ENCODE data around the gene TMBIM1. TPM values are rescaled to one million over a fixed set of nuclear protein-coding genes. Genes with fewer than 3 reads are reported as not detected.

The TMBIM1 gene
- polyA plus RNA-seq, 1 experiment, result 206 TPM

DNA sequence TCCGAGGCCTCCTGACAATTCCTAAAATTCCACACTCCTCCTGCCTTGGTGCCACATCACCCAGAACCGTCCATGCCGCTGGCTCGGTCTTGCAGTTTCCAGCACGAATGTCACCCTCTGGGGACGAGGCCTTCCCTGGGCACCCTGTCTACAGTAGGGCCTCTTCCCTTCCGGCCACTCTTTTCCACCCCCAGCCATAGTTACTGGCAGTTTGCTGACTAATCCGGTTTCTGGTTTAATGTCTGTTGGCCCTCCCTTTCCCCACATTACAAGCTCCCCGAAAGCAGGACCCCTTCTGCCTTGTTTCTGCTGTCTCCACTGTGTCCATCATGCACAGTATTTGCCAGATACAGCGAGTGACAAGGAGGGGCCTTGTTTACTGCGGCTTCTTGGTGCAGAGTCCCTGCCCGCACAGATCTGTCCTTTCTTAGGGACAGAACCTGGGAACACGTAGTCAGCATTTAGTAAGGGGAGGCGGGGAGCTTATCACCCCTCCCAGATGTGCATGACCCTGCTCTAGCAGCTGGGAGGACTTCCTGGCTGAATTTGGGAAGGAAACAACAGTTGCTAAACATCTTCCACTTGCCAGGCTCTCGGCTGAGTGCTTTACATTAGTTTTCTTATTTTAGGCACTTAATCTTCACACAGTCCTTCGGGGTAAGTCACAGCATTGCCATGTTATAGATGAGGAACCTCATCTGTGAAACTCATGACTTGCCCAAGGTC, 40.8 kb upstream of the TMBIM1 start:
- ChIA-PET POLR2A (no interaction called here), CTCF (no interaction called here)
- TF ChIP-seq, protein P1, sequence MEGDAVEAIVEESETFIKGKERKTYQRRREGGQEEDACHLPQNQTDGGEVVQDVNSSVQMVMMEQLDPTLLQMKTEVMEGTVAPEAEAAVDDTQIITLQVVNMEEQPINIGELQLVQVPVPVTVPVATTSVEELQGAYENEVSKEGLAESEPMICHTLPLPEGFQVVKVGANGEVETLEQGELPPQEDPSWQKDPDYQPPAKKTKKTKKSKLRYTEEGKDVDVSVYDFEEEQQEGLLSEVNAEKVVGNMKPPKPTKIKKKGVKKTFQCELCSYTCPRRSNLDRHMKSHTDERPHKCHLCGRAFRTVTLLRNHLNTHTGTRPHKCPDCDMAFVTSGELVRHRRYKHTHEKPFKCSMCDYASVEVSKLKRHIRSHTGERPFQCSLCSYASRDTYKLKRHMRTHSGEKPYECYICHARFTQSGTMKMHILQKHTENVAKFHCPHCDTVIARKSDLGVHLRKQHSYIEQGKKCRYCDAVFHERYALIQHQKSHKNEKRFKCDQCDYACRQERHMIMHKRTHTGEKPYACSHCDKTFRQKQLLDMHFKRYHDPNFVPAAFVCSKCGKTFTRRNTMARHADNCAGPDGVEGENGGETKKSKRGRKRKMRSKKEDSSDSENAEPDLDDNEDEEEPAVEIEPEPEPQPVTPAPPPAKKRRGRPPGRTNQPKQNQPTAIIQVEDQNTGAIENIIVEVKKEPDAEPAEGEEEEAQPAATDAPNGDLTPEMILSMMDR (IDR thresholded peaks at IDR 0.05; ENCODE audit: insufficient read depth, low read depth, low read length), result no peak
- H3K36me3 ChIP-seq (ENCODE audit: control insufficient read depth, insufficient read depth, low read length), result no peaks in the 10 kb centered on the region
- no peaks in the 10 kb centered on the region for H3K27me3 ChIP-seq (ENCODE audit: control insufficient read depth, insufficient read depth, low read length)
- DNase-seq (ENCODE audit: low read depth), result no peak
- no peak overlapping the region for H3K4me3 ChIP-seq (ENCODE audit: low read depth, low read length)

DNA sequence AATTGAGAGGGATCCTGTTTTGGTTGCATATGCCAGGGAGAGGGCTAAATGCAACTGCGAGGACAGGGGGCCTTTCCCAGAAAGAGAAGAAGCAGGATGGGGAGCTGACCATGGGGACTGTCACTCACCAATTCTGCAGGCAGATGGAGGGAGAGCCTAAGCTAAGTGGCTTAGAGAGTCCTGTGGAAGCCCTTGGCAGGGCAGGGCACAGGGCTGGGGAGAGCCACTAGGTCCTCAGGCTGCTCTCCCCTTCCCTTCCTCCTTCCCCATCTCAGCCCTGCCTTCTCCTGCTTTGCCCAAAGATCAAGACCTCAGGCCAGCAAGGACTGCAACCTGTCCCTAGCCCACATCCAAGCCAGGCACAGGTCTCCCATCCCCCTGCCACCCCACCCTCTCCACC, 40.0 kb upstream of the TMBIM1 start:
- Histone ChIP-seq H3K4me3 (ENCODE audit: low read depth, low read length) (no peak overlapping the region), H3K27me3 (ENCODE audit: control insufficient read depth, insufficient read depth, low read length) (no peaks in the 10 kb centered on the region), H3K36me3 (ENCODE audit: control insufficient read depth, insufficient read depth, low read length) (no peaks in the 10 kb centered on the region)
- TF ChIP-seq, protein P1 (IDR thresholded peaks at IDR 0.05; ENCODE audit: insufficient read depth, low read depth, low read length), result no peak
- DNase-seq (ENCODE audit: low read depth), result no peak
- POLR2A ChIA-PET, result no interaction called here
- CTCF ChIA-PET, result no interaction called here

DNA sequence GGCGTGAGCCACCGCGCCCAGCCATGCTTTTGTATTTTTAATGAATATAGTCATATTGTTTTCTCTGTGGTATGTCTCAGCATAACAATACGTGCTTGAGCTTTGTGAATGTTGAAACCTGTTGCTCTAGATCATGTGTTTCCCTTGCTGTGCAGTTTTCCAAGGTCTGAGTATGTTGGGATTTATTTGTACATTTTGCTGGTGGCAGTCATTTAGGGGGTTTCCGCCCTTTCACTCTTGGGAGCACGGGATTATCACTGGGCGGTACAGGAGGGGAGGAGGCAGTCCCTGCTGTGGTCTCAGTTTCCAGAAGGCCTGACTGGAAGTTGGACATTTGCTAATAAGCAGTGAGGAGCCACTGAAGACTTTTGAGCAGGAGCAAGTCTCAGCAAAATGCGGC, 39.4 kb upstream of the TMBIM1 start:
- TF ChIP-seq, protein P1 (IDR thresholded peaks at IDR 0.05; ENCODE audit: insufficient read depth, low read depth, low read length), result no peak
- CTCF ChIA-PET, result no interaction called here
- no peak overlapping the region for H3K4me3 ChIP-seq (ENCODE audit: low read depth, low read length)
- POLR2A ChIA-PET, result no interaction called here
- no peaks in the 10 kb centered on the region for H3K36me3 ChIP-seq (ENCODE audit: control insufficient read depth, insufficient read depth, low read length)
- no peaks in the 10 kb centered on the region for H3K27me3 ChIP-seq (ENCODE audit: control insufficient read depth, insufficient read depth, low read length)
- DNase-seq (ENCODE audit: low read depth), result no peak

DNA sequence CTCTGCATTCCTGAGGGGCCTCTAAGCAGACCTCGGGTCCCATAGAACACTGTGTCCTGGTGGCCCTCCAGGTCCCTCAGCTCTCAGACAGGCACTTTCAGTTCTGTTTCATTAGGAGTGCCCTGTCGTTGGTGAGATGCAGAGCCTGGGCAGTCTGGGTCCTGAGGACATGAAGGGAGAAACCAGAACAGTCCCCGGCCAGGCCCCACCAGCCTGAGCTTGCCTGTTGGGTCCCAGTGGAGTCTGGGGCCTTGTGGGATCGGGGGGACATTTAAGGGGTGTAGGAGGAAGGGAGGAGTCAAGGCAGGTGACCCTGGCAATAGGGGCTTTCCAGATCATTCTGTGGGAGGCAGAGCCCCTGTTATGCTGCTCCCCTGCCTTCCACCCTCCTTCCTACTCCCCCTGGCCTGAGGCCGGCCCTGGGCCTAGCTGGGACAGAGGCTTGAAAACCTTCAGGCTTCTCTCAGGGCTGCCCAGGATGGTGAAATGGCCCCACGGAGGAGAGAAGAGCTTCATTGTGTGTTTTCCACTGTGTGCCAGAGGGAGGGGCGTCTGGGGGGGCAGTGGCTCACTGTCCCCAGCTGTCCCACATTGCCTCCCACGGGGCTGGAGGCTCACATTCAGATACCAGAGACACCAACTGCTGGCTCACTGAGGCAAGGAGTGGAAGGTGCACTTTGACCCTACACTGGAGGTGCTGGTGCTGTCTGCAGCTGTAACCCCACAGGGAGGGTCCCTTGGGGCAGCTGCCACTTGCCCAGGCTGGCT, 37.7 kb upstream of the TMBIM1 start:
- ChIA-PET POLR2A (no interaction called here), CTCF (interaction anchor here (0.9 to 1.6 kb wide), 2 partner anchors 27 kb away, joined by 3 to 8 read pairs; partner anchors contain the start of gene CATIP)

More for the DNA sequence above, 37.7 kb upstream of the TMBIM1 start:
- TF ChIP-seq, protein P1 (IDR thresholded peaks at IDR 0.05; ENCODE audit: insufficient read depth, low read depth, low read length), result no peak
- H3K27me3 ChIP-seq (ENCODE audit: control insufficient read depth, insufficient read depth, low read length), result no peaks in the 10 kb centered on the region
- H3K4me3 ChIP-seq (ENCODE audit: low read depth, low read length), result no peak overlapping the region
- H3K36me3 ChIP-seq (ENCODE audit: control insufficient read depth, insufficient read depth, low read length), result no peaks in the 10 kb centered on the region
- no peak for DNase-seq (ENCODE audit: low read depth)
